Parathyroid adenoma (tissue), 2 donors: ENCODE measurements around the gene MBD3L2B.

Experiments
- H2AFZ ChIP-seq: fragments of 300-600 bp; sonication (generic); one replicate; pipeline ENCODE4 v1.7.0; 2017; ENCODE audit warnings: antibody characterized with exemption, mild to moderate bottlenecking
- H3K27ac ChIP-seq: fragments of 300-600 bp; sonication (generic); one replicate; pipeline ENCODE4 v1.7.0; 2017
- H3K27me3 ChIP-seq: fragments of 300-600 bp; sonication (generic); one replicate; pipeline ENCODE4 v1.7.0; 2017; ENCODE audit warnings: low read length; ENCODE audit not compliant: control insufficient read depth, insufficient read depth
- H3K36me3 ChIP-seq: fragments of 300-600 bp; sonication (generic); one replicate; pipeline ENCODE4 v1.7.0; 2017; ENCODE audit warnings: low read length; ENCODE audit not compliant: control insufficient read depth, insufficient read depth
- H3K4me1 ChIP-seq: fragments of 300-600 bp; sonication (generic); one replicate; pipeline ENCODE4 v1.7.0; 2017; ENCODE audit warnings: control low read depth
- H3K4me2 ChIP-seq: fragments of 300-600 bp; sonication (generic); one replicate; pipeline ENCODE4 v1.7.0; 2017; ENCODE audit warnings: low read length
- H3K4me3 ChIP-seq: fragments of 300-600 bp; sonication (generic); one replicate; pipeline ENCODE4 v1.7.0; 2017; ENCODE audit warnings: low read depth, low read length
- H3K79me2 ChIP-seq: fragments of 300-600 bp; sonication (generic); one replicate; pipeline ENCODE4 v1.7.0; 2017; ENCODE audit warnings: control low read depth
- H3K9ac ChIP-seq: fragments of 300-600 bp; sonication (generic); one replicate; pipeline ENCODE4 v1.7.0; 2017; ENCODE audit warnings: mild to moderate bottlenecking
- H3K9me3 ChIP-seq: fragments of 300-600 bp; sonication (generic); one replicate; pipeline ENCODE4 v1.7.0; 2017; ENCODE audit warnings: low read length; ENCODE audit not compliant: control insufficient read depth
- TF ChIP-seq, protein P1 (sequence below): fragments of 300-600 bp; sonication (generic); IDR thresholded peaks from one replicate; pipeline ENCODE4 v1.7.0; 2017; ENCODE audit warnings: antibody characterized with exemption, mild to moderate bottlenecking
- donor health status: primary hyperparathyroidism.

Gene MBD3L2B

DNA sequence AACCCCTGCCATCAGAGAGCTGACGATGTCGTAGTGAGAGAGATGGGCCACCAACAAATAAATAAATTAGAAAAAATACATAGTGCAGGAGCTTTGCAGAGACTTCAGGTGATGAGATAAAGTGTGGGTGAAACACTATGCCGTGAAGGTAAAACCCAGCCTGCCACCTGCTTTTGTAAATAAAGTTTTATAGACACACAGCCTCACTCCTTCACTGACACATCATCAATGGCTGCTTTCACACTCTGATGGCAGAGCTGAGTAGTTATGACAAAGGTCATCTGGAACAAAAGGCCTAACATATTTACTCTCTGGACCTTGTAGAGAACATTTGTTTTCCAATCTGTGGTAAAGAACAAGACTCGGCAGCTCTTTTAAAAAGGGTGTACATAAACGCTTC lies 45.0 kb downstream of the MBD3L2B start:
- Histone ChIP-seq H3K4me2 (no peak overlapping the region), H3K9ac (no peak overlapping the region), H3K4me3 (no peak overlapping the region), H2AFZ (no peak overlapping the region), H3K4me1 (no peaks in the 10 kb centered on the region), H3K79me2 (no peaks in the 10 kb centered on the region), H3K27me3 (no peaks in the 10 kb centered on the region), H3K27ac (no peak overlapping the region), H3K9me3 (no peaks in the 10 kb centered on the region), H3K36me3 (no peaks in the 10 kb centered on the region)
- TF ChIP-seq, protein P1, sequence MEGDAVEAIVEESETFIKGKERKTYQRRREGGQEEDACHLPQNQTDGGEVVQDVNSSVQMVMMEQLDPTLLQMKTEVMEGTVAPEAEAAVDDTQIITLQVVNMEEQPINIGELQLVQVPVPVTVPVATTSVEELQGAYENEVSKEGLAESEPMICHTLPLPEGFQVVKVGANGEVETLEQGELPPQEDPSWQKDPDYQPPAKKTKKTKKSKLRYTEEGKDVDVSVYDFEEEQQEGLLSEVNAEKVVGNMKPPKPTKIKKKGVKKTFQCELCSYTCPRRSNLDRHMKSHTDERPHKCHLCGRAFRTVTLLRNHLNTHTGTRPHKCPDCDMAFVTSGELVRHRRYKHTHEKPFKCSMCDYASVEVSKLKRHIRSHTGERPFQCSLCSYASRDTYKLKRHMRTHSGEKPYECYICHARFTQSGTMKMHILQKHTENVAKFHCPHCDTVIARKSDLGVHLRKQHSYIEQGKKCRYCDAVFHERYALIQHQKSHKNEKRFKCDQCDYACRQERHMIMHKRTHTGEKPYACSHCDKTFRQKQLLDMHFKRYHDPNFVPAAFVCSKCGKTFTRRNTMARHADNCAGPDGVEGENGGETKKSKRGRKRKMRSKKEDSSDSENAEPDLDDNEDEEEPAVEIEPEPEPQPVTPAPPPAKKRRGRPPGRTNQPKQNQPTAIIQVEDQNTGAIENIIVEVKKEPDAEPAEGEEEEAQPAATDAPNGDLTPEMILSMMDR: no peak

DNA sequence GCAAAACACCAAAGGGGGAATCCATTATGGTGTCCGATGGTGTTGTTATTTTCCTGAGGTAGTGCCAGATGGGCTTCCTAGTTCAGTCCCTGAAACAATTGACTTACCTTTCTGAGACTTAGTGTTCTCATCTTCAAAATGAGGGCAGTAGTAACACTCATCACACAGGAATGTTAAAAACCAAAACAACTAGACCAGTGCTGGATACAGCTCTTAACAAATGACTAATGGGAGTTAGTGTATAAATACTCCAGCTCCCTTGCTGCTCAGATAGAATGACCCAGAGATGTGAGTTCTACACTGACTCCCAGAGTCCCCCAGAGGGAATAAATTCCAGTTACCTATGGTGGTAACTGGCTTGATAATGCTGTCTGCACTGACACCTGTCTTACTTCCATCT lies 49.9 kb downstream of the MBD3L2B start:
- Histone ChIP-seq H3K9ac (no peak overlapping the region), H3K4me2 (no peak overlapping the region), H3K36me3 (no peaks in the 10 kb centered on the region), H3K27ac (no peak overlapping the region), H2AFZ (no peak overlapping the region), H3K4me3 (no peak overlapping the region), H3K4me1 (no peaks in the 10 kb centered on the region), H3K27me3 (no peaks in the 10 kb centered on the region), H3K79me2 (no peaks in the 10 kb centered on the region), H3K9me3 (no peaks in the 10 kb centered on the region)
- TF ChIP-seq, protein P1: no peak

GRCh38 chr19:6970443-6970842 lies 50.8 kb downstream of the MBD3L2B start:
- no peak overlapping the region for H3K4me2 ChIP-seq
- H3K27ac ChIP-seq: no peak overlapping the region
- H3K79me2 ChIP-seq: no peaks in the 10 kb centered on the region
- H3K4me1 ChIP-seq: no peaks in the 10 kb centered on the region
- H3K9me3 ChIP-seq: no peaks in the 10 kb centered on the region
- TF ChIP-seq, protein P1: no peak
- no peak overlapping the region for H3K4me3 ChIP-seq
- no peaks in the 10 kb centered on the region for H3K36me3 ChIP-seq
- no peak overlapping the region for H2AFZ ChIP-seq
- H3K9ac ChIP-seq: no peak overlapping the region
- H3K27me3 ChIP-seq: no peaks in the 10 kb centered on the region

DNA sequence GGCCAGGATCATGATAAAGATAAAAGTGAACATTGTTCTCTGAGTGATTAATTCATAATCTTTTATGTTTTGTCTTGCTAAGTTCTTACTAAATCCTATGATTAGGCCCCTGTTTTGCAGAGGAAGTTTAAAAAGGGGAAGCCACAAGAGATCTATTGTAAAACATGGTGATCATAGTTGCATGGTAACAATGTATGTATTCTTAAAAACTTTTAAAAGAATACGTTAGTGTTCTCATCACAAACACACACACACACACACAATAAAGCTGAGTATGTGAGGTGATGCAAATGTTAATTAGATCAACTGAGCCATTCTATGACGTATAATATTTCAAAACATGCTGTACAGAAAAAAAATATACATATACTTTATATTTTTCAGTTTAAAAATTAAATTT lies 51.2 kb downstream of the MBD3L2B start:
- TF ChIP-seq, protein P1: no peak
- H3K4me3 ChIP-seq: no peak overlapping the region
- H2AFZ ChIP-seq: no peak overlapping the region
- no peak overlapping the region for H3K9ac ChIP-seq
- no peaks in the 10 kb centered on the region for H3K79me2 ChIP-seq
- H3K27ac ChIP-seq: no peak overlapping the region
- H3K4me2 ChIP-seq: no peak overlapping the region
- H3K9me3 ChIP-seq: no peaks in the 10 kb centered on the region
- H3K36me3 ChIP-seq: no peaks in the 10 kb centered on the region
- no peaks in the 10 kb centered on the region for H3K4me1 ChIP-seq
- no peaks in the 10 kb centered on the region for H3K27me3 ChIP-seq

DNA sequence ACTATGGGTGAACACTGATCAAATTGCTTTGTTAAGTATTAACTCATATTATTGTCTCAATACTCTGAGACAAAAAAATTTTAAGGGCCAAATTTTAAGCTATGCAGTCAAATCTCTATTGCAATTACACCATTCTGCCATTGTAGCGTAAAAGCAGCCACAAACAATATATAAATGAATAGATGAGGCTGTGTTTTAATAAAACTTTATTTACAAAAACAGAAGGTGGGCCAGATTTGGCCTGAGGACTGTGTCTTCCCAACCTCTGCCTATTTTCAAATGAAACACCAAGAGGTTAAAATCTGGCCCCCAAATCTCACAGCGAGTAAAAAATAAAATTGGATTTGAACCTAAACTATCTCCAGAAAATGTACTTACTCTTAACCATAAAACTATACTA lies 51.7 kb downstream of the MBD3L2B start:
- Histone ChIP-seq H3K4me1 (no peaks in the 10 kb centered on the region), H3K36me3 (no peaks in the 10 kb centered on the region), H3K79me2 (no peaks in the 10 kb centered on the region), H3K4me2 (no peak overlapping the region), H3K27me3 (no peaks in the 10 kb centered on the region), H3K27ac (no peak overlapping the region), H3K9ac (no peak overlapping the region), H2AFZ (no peak overlapping the region), H3K9me3 (no peaks in the 10 kb centered on the region), H3K4me3 (no peak overlapping the region)
- TF ChIP-seq, protein P1: no peak
